Tongue (tissue), 2 donors: ENCODE measurements around the gene FGFR1OP2. TPM values are rescaled to one million over a fixed set of nuclear protein-coding genes. Genes with fewer than 3 reads are reported as not detected.

Experiments used
- DNase-seq: peaks from one replicate; pipeline ENCODE4 v3.0.0-alpha.2; 2015
- total RNA-seq: library from RNA; depleted of rRNA; stranded (reverse); fragments of >200 nt; gene quantifications from one replicate; pipeline ENCODE4 v1.2.3, GENCODE V29; 2014

The FGFR1OP2 gene
- total RNA-seq, 1 donor from 2014 or later: 83.6 TPM

- DNase-seq: peak; percentile 21
These were observed 65.4 kb downstream of the FGFR1OP2 start for GRCh38 chr12:27003421-27004381.

DNA sequence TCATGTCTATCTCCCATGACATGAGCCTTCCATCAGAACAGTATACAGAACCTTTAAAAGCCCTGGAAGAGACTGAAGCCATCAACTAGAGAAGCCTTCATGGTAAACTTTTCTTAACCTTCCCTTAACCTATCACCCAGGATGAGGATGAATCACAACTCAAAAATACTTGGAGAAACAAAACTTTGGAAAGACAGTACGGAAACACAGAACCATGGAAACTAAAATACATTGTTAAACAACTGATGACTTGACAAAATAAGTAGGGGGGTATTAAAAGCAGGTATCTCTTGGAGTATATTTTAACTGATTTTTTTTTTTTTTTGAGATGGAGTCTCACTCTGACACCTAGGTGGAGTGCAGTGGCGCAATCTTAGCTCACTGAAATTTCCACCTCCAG is 67.2 kb downstream of the FGFR1OP2 start:
- DNase-seq: no peak

DNA sequence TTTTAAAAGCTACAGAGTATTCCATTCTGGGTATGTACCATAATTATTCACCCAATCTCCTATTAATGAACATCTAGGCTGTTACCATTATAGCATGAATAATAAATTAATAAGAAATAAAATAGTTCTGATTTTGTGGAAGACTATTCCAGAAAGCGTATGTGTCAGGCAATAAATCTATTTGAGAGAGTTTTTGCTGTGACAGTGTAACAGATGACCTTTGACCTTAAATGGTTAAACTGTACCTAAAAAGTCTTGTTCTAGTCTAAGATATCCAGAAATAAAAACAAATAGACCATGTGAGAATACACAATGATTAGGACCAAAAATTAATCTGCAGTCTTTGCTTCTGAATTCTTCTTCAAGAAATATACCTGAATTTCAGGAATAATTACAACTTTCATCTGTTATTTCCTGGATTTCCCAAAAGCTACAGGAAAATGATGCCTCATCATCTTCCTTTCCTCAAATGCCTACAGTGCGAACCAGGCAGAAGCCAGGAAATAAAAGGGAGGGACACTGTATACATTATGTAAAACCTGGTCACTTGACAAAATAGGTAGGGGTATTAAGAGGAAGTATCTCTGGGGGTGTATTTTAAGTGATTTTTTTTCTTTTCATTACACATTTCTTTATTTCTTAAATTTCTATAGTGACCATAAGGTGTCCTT is 68.7 kb downstream of the FGFR1OP2 start:
- no peak for DNase-seq

DNA sequence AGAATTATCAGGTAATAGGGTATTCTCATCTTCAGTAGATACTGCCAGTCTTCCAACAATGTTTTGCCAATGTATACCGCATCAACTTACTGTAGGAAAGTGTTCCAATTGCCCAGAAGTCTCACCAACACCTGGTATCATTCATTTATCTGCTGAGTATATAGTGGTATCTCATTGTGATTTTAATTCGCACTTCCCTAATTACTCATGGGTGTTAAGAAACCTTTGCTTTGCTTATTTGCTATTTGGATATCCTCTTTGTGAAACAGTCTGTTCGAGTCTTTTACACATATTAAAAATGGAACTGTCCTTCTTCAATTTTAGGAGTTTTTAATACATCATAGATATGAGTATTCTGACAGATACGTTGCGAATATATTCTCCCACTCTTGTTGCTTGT is 69.8 kb downstream of the FGFR1OP2 start:
- no peak for DNase-seq

- no peak for DNase-seq
These were observed 71.6 kb downstream of the FGFR1OP2 start for GRCh38 chr12:27009881-27010301.

DNA sequence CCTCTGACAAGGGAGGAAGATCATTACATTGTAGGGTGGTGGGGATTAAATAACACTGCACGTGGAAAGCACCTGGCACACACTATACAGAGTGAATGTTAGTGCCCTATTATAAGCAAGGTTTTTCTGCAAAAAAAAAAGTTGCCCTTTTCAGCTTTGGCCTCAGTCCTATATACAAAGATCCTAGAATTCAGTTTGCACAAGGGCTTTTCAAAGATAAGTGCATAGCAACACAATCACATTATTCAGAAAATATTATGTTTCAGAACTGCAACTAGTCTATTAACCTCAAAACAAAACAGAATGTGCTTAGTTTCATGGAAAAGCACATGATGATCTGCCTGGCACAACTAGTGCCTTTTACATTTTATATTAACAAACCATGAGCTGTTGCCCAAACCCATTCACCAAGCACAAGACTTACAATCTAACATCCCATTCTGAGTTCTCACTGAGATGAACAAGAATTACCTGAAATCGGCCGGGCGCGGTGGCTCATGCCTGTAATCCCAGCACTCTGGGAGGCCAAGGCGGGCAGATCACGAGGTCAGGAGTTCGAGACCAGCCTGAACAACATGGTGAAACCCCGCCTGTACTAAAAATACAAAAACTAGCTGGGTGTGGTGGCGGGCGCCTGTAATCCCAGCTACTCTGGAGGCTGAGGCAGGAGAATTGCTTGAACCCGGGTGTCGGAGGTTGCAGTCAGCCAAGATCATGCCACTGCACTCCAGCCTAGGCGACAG is 74.1 kb downstream of the FGFR1OP2 start:
- no peak for DNase-seq

DNA sequence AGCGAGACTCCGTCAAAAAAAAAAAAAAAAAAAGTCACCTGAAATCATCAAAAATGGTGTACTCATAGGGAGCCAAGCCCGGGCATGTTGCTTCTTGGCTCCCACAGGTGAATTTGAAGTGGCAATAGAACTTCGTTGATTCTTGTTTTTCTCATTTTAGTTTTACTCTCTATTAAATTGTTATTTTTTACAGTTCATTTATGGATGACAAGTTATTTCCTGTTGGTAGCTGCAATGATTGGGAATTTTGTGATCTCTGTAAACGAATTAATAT is 74.6 kb downstream of the FGFR1OP2 start:
- no peak for DNase-seq

DNA sequence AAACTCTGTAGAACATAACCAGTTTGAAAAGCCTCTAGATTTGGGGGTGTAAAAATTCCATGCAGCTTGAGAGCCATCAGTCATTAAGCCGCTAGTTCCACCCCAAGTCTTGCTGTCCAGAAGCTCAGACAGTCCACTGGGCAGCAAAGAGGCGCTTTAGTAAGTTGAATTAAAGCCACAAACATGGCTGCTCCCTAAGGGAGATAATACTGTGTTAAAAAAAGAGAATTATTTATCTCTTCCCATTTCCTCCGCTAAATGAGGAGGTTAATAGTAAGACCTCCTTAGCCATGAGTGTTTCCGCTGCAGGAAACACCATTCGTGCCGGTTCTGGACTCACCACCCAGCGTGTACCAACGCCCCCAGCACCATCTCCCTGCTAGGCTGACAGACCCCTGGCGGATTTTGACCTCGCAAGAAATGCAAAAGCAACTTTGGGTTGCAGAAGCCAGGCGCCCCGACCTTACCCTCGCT is 75.4 kb downstream of the FGFR1OP2 start:
- peak; percentile 38 for DNase-seq

GRCh38 chr12:27014085-27014858 is 76.0 kb downstream of the FGFR1OP2 start, which contains the start of gene TM7SF3:
TM7SF3 (minus strand) TSS chr12:27014384; CDS start chr12:27014168, 216 bp downstream.
- DNase-seq: peak; percentile 95

GRCh38 chr12:27014859-27015729 is 76.8 kb downstream of the FGFR1OP2 start:
- DNase-seq: no peak

- DNase-seq: peak; percentile 44
These were observed 77.4 kb downstream of the FGFR1OP2 start for GRCh38 chr12:27015730-27016076.

Other genes with a start within 250 kb of the FGFR1OP2 start
- gene ITPR2, start 105.3 kb upstream of the FGFR1OP2 start, total RNA-seq: 31.4 TPM
- gene INTS13, start 489 bp upstream of the FGFR1OP2 start, total RNA-seq: 19.3 TPM
- gene TM7SF3, start 75.9 kb downstream of the FGFR1OP2 start, total RNA-seq: 50.9 TPM
- 57.6 TPM for gene MED21, start 84.1 kb downstream of the FGFR1OP2 start, total RNA-seq
- not detected for gene C12orf71, start 144.1 kb downstream of the FGFR1OP2 start, total RNA-seq